BLaER1 treated with 17β-estradiol and CSF1 and Interleukin-3, amounts not matched to agents 10 nM and 100 nM (cell line): ENCODE measurements around the gene PRKCE.
"Not testable (repeated sequence)": the region's sequence is repeated elsewhere in the genome, so short reads cannot be mapped to it uniquely, and the experiment has no call there.

Source experiments
- H3K27ac ChIP-seq, 11 experiments: shearing (Covaris generic); formaldehyde crosslinking; 2 replicates each; pipeline ENCODE4 v1.8.1; 2022
- H3K27me3 ChIP-seq, 11 experiments: shearing (Covaris generic); formaldehyde crosslinking; 2 replicates each; pipeline ENCODE4 v1.8.1; 2022
- H3K36me3 ChIP-seq, 11 experiments: shearing (Covaris generic); formaldehyde crosslinking; 2 replicates each; pipeline ENCODE4 v1.8.1; 2022
- H3K4me1 ChIP-seq, 10 experiments: shearing (Covaris generic); formaldehyde crosslinking; 2 replicates each; pipeline ENCODE4 v1.8.1; 2022
- H3K4me2 ChIP-seq, 11 experiments: shearing (Covaris generic); formaldehyde crosslinking; 2 replicates each; pipeline ENCODE4 v1.8.1; 2022
- H3K4me3 ChIP-seq, 10 experiments: shearing (Covaris generic); formaldehyde crosslinking; 2 replicates each; pipeline ENCODE4 v1.8.1; 2022
- H3K9ac ChIP-seq, 11 experiments: shearing (Covaris generic); formaldehyde crosslinking; 2 replicates each; pipeline ENCODE4 v1.8.1; 2022
- H3K9me3 ChIP-seq, 11 experiments: shearing (Covaris generic); formaldehyde crosslinking; replicated peaks in 1 of 11; 2 replicates each; pipeline ENCODE4 v1.8.1; 2022
- H4K20me1 ChIP-seq, 11 experiments: shearing (Covaris generic); formaldehyde crosslinking; 2 replicates each; pipeline ENCODE4 v1.8.1; 2022
- Cebpa-rat ChIP-seq, 11 experiments: shearing (Covaris generic); IDR thresholded peaks; 2 replicates each; pipeline ENCODE4 v1.8.1; 2022

The PRKCE gene

GRCh38 chr2:46197672-46198071 is 546.2 kb downstream of the PRKCE start:
- H3K4me3 ChIP-seq: no peak overlapping the region
- H3K27me3 ChIP-seq: no peaks in the 10 kb centered on the region
- peak overlapping the region in 2 of 11 experiments; percentile 13 to 15; a peak in 1 of 22 replicates for H3K27ac ChIP-seq
- no peak for TF ChIP-seq Cebpa-rat (IDR thresholded peaks at IDR 0.05)
- H4K20me1 ChIP-seq: no peaks in the 10 kb centered on the region
- peaks cover 17 to 35% (median 24%) of the 10 kb centered on the region in 10 experiments for H3K4me1 ChIP-seq
- H3K9ac ChIP-seq: no peak overlapping the region
- H3K9me3 ChIP-seq: peaks cover 0 to 18% (median 11%) of the 10 kb centered on the region in 11 experiments; a peak in 15 of 22 replicates
- peak overlapping the region in 7 of 11 experiments; percentile 49 to 75 (median 59); a peak in 10 of 22 replicates for H3K4me2 ChIP-seq
- H3K36me3 ChIP-seq: no peaks in the 10 kb centered on the region

GRCh38 chr2:46198164-46198883 is 546.8 kb downstream of the PRKCE start:
- Histone ChIP-seq H3K9ac (no peak overlapping the region), H4K20me1 (no peaks in the 10 kb centered on the region), H3K9me3 (peaks cover 0 to 18% (median 11%) of the 10 kb centered on the region in 11 experiments; a peak in 15 of 22 replicates), H3K4me2 (peak overlapping the region in 1 of 11 experiments; percentile 61; a peak in 1 of 22 replicates), H3K36me3 (no peaks in the 10 kb centered on the region), H3K27me3 (no peaks in the 10 kb centered on the region), H3K4me1 (peaks cover 17 to 35% (median 24%) of the 10 kb centered on the region in 10 experiments), H3K27ac (no peak overlapping the region), H3K4me3 (no peak overlapping the region)
- no peak for TF ChIP-seq Cebpa-rat (IDR thresholded peaks at IDR 0.05)

- TF ChIP-seq Cebpa-rat (IDR thresholded peaks at IDR 0.05): no peak
- Histone ChIP-seq H3K4me1 (peaks cover 17 to 30% (median 24%) of the 10 kb centered on the region in 10 experiments), H3K4me2 (no peak overlapping the region), H3K27me3 (no peaks in the 10 kb centered on the region), H3K4me3 (no peak overlapping the region), H3K9me3 (peaks cover 0 to 18% (median 11%) of the 10 kb centered on the region in 11 experiments; a peak in 15 of 22 replicates), H4K20me1 (no peaks in the 10 kb centered on the region), H3K27ac (no peak overlapping the region), H3K36me3 (no peaks in the 10 kb centered on the region), H3K9ac (no peak overlapping the region)
These were observed 547.5 kb downstream of the PRKCE start for GRCh38 chr2:46198966-46199365.

- Histone ChIP-seq H3K27ac (peak overlapping the region in 6 of 11 experiments; percentile 6 to 33 (median 17); a peak in 5 of 22 replicates), H3K4me2 (peak overlapping the region; percentile 25 to 72 (median 48)), H3K36me3 (no peaks in the 10 kb centered on the region)
These were observed 548.7 kb downstream of the PRKCE start for GRCh38 chr2:46200100-46200690.

GRCh38 chr2:46200861-46201605 is 549.6 kb downstream of the PRKCE start:
- peak overlapping the region in 5 of 11 experiments; percentile 6 to 28 (median 9); a peak in 5 of 22 replicates for H3K27ac ChIP-seq
- peak overlapping the region in 1 of 11 experiments; percentile 12; a peak in 1 of 22 replicates for H3K9ac ChIP-seq
- no peak for TF ChIP-seq Cebpa-rat (IDR thresholded peaks at IDR 0.05)
- H3K36me3 ChIP-seq: no peaks in the 10 kb centered on the region
- H3K9me3 ChIP-seq: peaks cover 0 to 18% (median 11%) of the 10 kb centered on the region in 11 experiments; a peak in 15 of 22 replicates
- no peak overlapping the region for H3K4me3 ChIP-seq
- no peaks in the 10 kb centered on the region for H4K20me1 ChIP-seq
- H3K4me1 ChIP-seq: peaks cover 18 to 37% (median 29%) of the 10 kb centered on the region in 10 experiments
- peak overlapping the region in 10 of 11 experiments; percentile 25 to 72 (median 47); a peak in 13 of 22 replicates for H3K4me2 ChIP-seq
- no peaks in the 10 kb centered on the region for H3K27me3 ChIP-seq

More at GRCh38 chr2:46200100-46200690, 548.7 kb downstream of the PRKCE start:
- Histone ChIP-seq H3K4me3 (no peak overlapping the region), H3K9me3 (peaks cover 0 to 18% (median 11%) of the 10 kb centered on the region in 11 experiments; a peak in 15 of 22 replicates), H3K4me1 (peaks cover 18 to 30% (median 25%) of the 10 kb centered on the region in 10 experiments), H3K27me3 (no peaks in the 10 kb centered on the region), H4K20me1 (no peaks in the 10 kb centered on the region), H3K9ac (peak overlapping the region in 1 of 11 experiments; percentile 12; a peak in 1 of 22 replicates)
- TF ChIP-seq Cebpa-rat (IDR thresholded peaks at IDR 0.05): no peak

GRCh38 chr2:46202453-46202852 is 551.0 kb downstream of the PRKCE start:
- no peak overlapping the region for H3K4me3 ChIP-seq
- H3K27me3 ChIP-seq: no peaks in the 10 kb centered on the region
- H4K20me1 ChIP-seq: no peaks in the 10 kb centered on the region
- H3K9me3 ChIP-seq: peaks cover 0 to 24% (median 13%) of the 10 kb centered on the region in 11 experiments; a peak in 19 of 22 replicates
- H3K4me1 ChIP-seq: peaks cover 10 to 31% (median 23%) of the 10 kb centered on the region in 10 experiments
- H3K36me3 ChIP-seq: no peaks in the 10 kb centered on the region
- no peak overlapping the region for H3K4me2 ChIP-seq
- TF ChIP-seq Cebpa-rat (IDR thresholded peaks at IDR 0.05): no peak
- H3K27ac ChIP-seq: no peak overlapping the region
- H3K9ac ChIP-seq: no peak overlapping the region

- Histone ChIP-seq H3K27me3 (no peaks in the 10 kb centered on the region), H4K20me1 (no peaks in the 10 kb centered on the region), H3K4me1 (peaks cover 10 to 30% (median 19%) of the 10 kb centered on the region in 10 experiments), H3K36me3 (no peaks in the 10 kb centered on the region), H3K9ac (no peak overlapping the region), H3K4me3 (no peak overlapping the region), H3K27ac (no peak overlapping the region), H3K4me2 (no peak overlapping the region), H3K9me3 (peaks cover 4 to 29% (median 18%) of the 10 kb centered on the region in 11 experiments; a peak in 20 of 22 replicates)
- no peak for TF ChIP-seq Cebpa-rat (IDR thresholded peaks at IDR 0.05)
These were observed 551.5 kb downstream of the PRKCE start for GRCh38 chr2:46202987-46203386.

- H3K4me2 ChIP-seq, H3K36me3 ChIP-seq, H3K27ac ChIP-seq, H3K9ac ChIP-seq, H3K4me3 ChIP-seq, H4K20me1 ChIP-seq, H3K27me3 ChIP-seq: not testable (repeated sequence)
- Histone ChIP-seq H3K4me1 (peaks cover 10 to 30% (median 18%) of the 10 kb centered on the region in 10 experiments), H3K9me3 (peaks cover 8 to 33% (median 22%) of the 10 kb centered on the region in 11 experiments)
These were observed 552.2 kb downstream of the PRKCE start for GRCh38 chr2:46203636-46204035.
